GM12801 (cell line): ENCODE measurements around the gene MACROH2A1.

Source experiments
- TF ChIP-seq, protein P1 (sequence below): IDR thresholded peaks from one replicate; pipeline ENCODE4 v1.5.1; 2011; ENCODE audit warnings: control low read depth; ENCODE audit not compliant: insufficient read length; ENCODE audit errors: extremely low read depth

Gene MACROH2A1

DNA sequence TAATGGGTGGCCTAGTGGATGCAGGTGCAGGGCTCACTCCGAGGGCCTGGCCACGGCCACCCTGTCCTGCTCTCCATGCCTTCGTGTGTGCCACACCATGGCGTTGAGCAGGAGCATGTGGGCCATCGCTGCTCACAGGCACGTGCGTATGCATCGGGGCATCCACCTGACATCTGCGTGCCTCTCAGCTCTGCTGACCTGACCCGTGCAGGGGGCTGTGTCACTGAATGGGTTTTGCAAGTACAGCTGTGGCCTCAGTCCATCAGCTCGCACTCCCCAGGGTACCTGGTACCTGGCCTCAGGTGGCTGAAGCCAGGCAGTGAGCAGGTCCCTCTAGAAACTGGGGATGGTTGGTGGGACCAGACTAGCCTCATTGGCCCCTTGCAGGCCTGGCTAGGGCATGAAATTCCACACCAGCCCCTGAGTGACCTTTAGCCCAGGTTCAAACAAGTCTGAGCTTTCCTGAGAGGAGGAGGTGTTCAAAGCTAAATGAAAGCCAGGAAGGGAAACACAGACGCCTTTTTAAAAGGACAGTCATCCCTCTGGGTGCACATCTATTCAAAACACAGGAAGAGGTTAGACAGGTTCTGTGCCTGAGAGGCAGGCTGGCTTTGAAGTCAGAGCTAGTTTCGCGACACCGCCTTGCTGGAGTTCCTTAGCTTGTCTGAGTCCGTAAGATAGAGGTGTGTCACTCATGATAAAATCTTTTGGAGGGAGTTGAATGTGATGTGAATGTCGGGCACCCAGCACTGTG lies 74.0 kb downstream of the MACROH2A1 start:
- TF ChIP-seq, protein P1, sequence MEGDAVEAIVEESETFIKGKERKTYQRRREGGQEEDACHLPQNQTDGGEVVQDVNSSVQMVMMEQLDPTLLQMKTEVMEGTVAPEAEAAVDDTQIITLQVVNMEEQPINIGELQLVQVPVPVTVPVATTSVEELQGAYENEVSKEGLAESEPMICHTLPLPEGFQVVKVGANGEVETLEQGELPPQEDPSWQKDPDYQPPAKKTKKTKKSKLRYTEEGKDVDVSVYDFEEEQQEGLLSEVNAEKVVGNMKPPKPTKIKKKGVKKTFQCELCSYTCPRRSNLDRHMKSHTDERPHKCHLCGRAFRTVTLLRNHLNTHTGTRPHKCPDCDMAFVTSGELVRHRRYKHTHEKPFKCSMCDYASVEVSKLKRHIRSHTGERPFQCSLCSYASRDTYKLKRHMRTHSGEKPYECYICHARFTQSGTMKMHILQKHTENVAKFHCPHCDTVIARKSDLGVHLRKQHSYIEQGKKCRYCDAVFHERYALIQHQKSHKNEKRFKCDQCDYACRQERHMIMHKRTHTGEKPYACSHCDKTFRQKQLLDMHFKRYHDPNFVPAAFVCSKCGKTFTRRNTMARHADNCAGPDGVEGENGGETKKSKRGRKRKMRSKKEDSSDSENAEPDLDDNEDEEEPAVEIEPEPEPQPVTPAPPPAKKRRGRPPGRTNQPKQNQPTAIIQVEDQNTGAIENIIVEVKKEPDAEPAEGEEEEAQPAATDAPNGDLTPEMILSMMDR, result no peak

DNA sequence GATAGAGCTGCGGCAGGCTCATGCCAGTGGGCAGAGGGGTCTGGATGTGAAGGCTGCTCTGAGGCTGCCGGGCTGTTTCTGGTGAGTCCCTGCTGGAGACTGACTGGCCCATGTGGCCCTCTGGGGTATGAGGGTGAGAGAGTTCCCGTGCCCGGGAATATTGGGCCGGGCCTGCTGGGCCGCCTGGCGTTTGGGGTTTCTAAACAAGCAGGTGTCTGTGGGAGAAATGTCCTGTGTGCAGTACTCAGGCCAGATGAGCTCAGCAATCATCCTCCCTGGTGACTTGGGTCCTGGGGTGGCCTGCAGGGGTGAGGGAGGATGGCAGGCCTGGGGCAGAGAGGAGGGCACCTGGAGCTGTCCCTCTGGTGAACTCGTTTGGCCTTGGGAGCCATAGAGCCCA lies 74.9 kb downstream of the MACROH2A1 start:
- TF ChIP-seq, protein P1, result no peak

DNA sequence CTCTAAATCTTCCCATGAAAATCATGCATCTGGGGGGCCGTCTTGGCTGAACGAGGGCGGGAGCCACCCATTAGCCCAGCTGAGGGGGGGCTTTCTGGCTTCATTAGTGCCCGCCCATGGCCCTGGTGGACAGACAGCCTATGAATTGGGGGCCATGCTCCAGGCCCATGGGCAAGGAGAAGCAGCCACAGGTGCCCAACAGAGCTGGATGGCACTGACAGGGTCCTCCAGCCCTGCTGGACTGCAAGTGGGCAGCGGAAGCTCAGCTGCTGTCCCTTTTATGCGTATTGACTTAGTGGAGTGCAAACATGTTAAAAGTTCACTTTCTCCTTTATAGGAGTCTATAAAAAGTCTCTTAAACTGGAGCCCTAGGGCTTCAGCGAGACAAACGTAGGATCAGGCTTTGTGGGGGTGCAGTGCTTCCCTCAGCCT lies 75.3 kb downstream of the MACROH2A1 start:
- TF ChIP-seq, protein P1, result no peak

DNA sequence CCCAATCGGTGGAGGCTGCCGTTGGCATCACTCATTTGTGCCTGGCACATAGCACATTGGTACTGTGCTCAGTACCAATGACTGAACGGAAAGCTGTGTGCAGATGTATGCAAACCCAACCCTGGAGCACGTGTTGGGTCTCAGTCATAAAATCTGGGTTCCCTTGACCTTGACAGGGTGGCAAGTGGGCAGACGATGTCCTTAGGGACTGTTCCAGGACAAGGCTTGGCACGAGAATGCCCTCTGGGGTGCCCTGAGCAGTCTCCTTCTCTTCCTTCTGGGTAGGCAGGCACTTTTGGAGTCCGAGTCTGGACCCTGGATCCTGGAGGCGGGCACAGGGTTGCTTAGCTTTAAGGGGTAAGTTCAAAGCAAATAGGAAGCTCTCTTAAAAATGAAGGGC lies 75.8 kb downstream of the MACROH2A1 start:
- TF ChIP-seq, protein P1, result no peak

DNA sequence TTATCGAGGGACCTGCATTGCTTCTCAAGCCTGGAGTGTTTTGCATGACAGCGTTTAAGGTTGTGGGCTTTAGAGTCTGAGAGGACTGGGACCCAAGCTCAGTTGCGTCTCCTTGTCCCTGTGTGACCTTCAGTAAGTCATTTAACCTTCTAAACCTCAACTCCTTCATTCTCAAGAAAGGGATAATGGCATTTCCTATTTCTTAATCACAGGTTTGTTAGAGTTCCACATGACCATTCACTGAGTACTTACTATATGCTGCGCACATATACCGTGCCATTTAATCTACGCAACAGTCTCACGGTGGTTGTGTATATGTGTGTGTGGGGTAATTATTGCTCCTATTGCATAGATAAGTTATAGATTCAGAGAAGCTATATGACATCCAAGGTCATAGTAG lies 76.3 kb downstream of the MACROH2A1 start:
- TF ChIP-seq, protein P1, result no peak

DNA sequence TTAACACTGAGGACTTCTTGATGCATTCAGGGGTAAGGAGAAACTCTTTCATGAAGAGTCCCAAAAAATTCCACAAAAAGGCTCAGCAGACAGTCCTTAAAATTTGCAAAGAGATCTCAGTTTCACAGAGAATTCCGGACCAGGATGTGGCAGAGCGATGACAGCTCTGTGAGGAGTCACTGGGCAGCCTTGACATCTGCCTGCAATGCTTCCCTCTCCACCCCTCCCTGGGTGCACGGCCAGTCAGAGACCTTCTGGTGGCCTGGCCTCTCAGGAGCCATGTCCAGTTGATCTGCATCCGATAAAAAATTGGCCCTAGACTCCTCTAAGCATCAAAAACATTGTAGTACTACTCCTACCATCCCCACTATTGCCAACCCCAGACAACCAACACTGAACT lies 76.8 kb downstream of the MACROH2A1 start:
- TF ChIP-seq, protein P1, result no peak

DNA sequence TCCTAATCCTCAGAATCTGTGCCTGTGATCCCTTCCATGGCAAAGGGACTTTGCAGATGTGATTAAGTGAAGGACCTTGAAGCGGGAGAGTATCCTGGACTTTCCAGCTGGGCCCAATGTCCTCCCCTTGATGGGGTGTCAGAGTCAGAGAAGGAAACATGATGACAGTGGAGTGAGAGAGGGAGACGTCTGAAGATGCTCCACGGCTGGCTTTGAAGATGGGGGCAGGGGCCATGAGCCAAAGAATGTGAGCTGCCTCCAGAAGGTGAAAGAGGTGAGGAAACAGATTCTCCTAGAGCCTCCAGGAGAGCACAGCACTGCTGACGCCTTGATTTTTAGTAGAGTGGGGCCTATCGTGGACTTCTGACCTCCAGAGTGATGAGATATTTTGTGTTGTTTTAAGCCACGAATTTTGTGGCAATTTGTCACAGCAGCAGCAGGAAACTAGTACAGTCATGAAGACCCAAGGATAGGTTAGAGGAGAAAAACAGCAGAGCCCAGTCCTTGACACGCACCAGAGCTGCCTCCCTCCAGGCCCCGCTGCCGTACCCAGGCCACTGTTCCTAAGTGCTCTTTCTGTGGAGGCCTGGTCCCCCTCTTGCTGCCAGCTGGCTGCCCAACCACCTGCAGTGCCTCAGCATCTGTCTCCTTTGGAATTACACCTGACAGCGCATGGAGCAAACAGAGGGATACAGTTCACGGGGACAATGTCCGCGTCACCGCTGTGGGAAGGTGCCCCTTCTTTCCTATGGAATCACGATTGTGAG lies 78.1 kb downstream of the MACROH2A1 start:
- TF ChIP-seq, protein P1, result no peak
